Measurements from ENCODE around the gene RSPO3.
"Not testable (repeated sequence)": the region's sequence is repeated elsewhere in the genome, so short reads cannot be mapped to it uniquely, and the experiment has no call there.

Gene RSPO3

GRCh38 chr6:127118298-127119101, at the start of gene RSPO3:
RSPO3 (plus strand) TSS chr6:127118671; CDS start chr6:127119193, 522 bp downstream.
- peak; percentile 83 for DNase-seq

- DNase-seq: no peak
These were observed 48.7 kb upstream of the RSPO3 start for GRCh38 chr6:127069659-127070279.

- no peak for DNase-seq
These were observed 45.2 kb upstream of the RSPO3 start for GRCh38 chr6:127073222-127073621.

- no peak for DNase-seq
These were observed 42.0 kb upstream of the RSPO3 start for GRCh38 chr6:127076466-127076865.

- DNase-seq: no peak
These were observed 40.6 kb upstream of the RSPO3 start for GRCh38 chr6:127077886-127078285.

- no peak for DNase-seq
These were observed 39.8 kb upstream of the RSPO3 start for GRCh38 chr6:127078669-127079068.

GRCh38 chr6:127079681-127080080, 38.8 kb upstream of the RSPO3 start:
- no peak for DNase-seq

GRCh38 chr6:127080081-127080480, 38.4 kb upstream of the RSPO3 start:
- no peak for DNase-seq

- DNase-seq: no peak
These were observed 35.1 kb upstream of the RSPO3 start for GRCh38 chr6:127083231-127083962.

GRCh38 chr6:127083963-127084310, 34.5 kb upstream of the RSPO3 start:
- DNase-seq: no peak

GRCh38 chr6:127085181-127085580, 33.3 kb upstream of the RSPO3 start:
- DNase-seq: no peak

GRCh38 chr6:127090051-127090450, 28.4 kb upstream of the RSPO3 start:
- DNase-seq: no peak

GRCh38 chr6:127092466-127092865, 26.0 kb upstream of the RSPO3 start:
- DNase-seq: no peak

GRCh38 chr6:127094791-127095190, 23.7 kb upstream of the RSPO3 start:
- DNase-seq: no peak

GRCh38 chr6:127096167-127096566, 22.3 kb upstream of the RSPO3 start:
- DNase-seq: no peak

GRCh38 chr6:127097442-127097841, 21.0 kb upstream of the RSPO3 start:
- not testable (repeated sequence) for DNase-seq

- no peak for DNase-seq
These were observed 17.8 kb upstream of the RSPO3 start for GRCh38 chr6:127100510-127101140.

GRCh38 chr6:127102299-127102698, 16.2 kb upstream of the RSPO3 start:
- DNase-seq: no peak

- no peak for DNase-seq
These were observed 15.6 kb upstream of the RSPO3 start for GRCh38 chr6:127102859-127103258.

- no peak for DNase-seq
These were observed 15.0 kb upstream of the RSPO3 start for GRCh38 chr6:127103482-127103881.

- DNase-seq: no peak
These were observed 10.6 kb upstream of the RSPO3 start for GRCh38 chr6:127107916-127108315.

GRCh38 chr6:127110712-127111111, 7.8 kb upstream of the RSPO3 start:
- no peak for DNase-seq

- DNase-seq: no peak
These were observed 6.9 kb upstream of the RSPO3 start for GRCh38 chr6:127111526-127111925.
